ENCODE data around the gene PLSCR3.

Gene PLSCR3

GRCh38 chr17:7403977-7404736, 9.8 kb upstream of the PLSCR3 start, which contains the start of gene TMEM256:
Gene TMEM256 (minus strand): TSS chr17:7404097. CDS start chr17:7404084, 13 bp downstream.
- TF ChIP-seq CTCF (IDR thresholded peaks at IDR 0.05; ENCODE audit: borderline replicate concordance, control extremely low read depth, extremely low read depth, insufficient read depth, missing control alignments) = no peak
- in situ Hi-C loops (cut with MboI; ENCODE audit: low sequenced_read_pairs, unreplicated experiment) = no loop called here
- DNase-seq (ENCODE audit: low spot score) = peak; percentile 97

GRCh38 chr17:7403727-7403976, 9.3 kb upstream of the PLSCR3 start:
- no peak for DNase-seq (ENCODE audit: low spot score)
- no peak for TF ChIP-seq CTCF (IDR thresholded peaks at IDR 0.05; ENCODE audit: borderline replicate concordance, control extremely low read depth, extremely low read depth, insufficient read depth, missing control alignments)
- in situ Hi-C loops (cut with MboI; ENCODE audit: low sequenced_read_pairs, unreplicated experiment) = no loop called here

GRCh38 chr17:7403043-7403726, 8.9 kb upstream of the PLSCR3 start:
- in situ Hi-C loops (cut with MboI; ENCODE audit: low sequenced_read_pairs, unreplicated experiment) = no loop called here
- no peak for DNase-seq (ENCODE audit: low spot score)
- TF ChIP-seq CTCF (IDR thresholded peaks at IDR 0.05; ENCODE audit: borderline replicate concordance, control extremely low read depth, extremely low read depth, insufficient read depth, missing control alignments) = no peak

- TF ChIP-seq CTCF (IDR thresholded peaks at IDR 0.05; ENCODE audit: borderline replicate concordance, control extremely low read depth, extremely low read depth, insufficient read depth, missing control alignments) = no peak
- in situ Hi-C loops (cut with MboI; ENCODE audit: low sequenced_read_pairs, unreplicated experiment) = no loop called here
- DNase-seq (ENCODE audit: low spot score) = no peak
Measured at GRCh38 chr17:7398612-7399011, 4.3 kb upstream of the PLSCR3 start.

GRCh38 chr17:7396147-7396546, 1.8 kb upstream of the PLSCR3 start:
- in situ Hi-C loops (cut with MboI; ENCODE audit: low sequenced_read_pairs, unreplicated experiment) = no loop called here
- DNase-seq (ENCODE audit: low spot score) = no peak
- no peak for TF ChIP-seq CTCF (IDR thresholded peaks at IDR 0.05; ENCODE audit: borderline replicate concordance, control extremely low read depth, extremely low read depth, insufficient read depth, missing control alignments)

- TF ChIP-seq CTCF (IDR thresholded peaks at IDR 0.05; ENCODE audit: borderline replicate concordance, control extremely low read depth, extremely low read depth, insufficient read depth, missing control alignments) = peak; percentile 14
- in situ Hi-C loops (cut with MboI; ENCODE audit: low sequenced_read_pairs, unreplicated experiment) = no loop called here
- peak; percentile 82 for DNase-seq (ENCODE audit: low spot score)
Measured at GRCh38 chr17:7393613-7394451, 493 bp downstream of the PLSCR3 start.
